ENCODE results near the gene FITM1. TPM values are rescaled to one million over a fixed set of nuclear protein-coding genes. Genes with fewer than 3 reads are reported as not detected.
A peak's percentile ranks its signal among the peaks of the same experiment; 100 is the strongest.

Gene FITM1
- total RNA-seq, 1 experiment from 2014 or later: 0.72 TPM

DNA sequence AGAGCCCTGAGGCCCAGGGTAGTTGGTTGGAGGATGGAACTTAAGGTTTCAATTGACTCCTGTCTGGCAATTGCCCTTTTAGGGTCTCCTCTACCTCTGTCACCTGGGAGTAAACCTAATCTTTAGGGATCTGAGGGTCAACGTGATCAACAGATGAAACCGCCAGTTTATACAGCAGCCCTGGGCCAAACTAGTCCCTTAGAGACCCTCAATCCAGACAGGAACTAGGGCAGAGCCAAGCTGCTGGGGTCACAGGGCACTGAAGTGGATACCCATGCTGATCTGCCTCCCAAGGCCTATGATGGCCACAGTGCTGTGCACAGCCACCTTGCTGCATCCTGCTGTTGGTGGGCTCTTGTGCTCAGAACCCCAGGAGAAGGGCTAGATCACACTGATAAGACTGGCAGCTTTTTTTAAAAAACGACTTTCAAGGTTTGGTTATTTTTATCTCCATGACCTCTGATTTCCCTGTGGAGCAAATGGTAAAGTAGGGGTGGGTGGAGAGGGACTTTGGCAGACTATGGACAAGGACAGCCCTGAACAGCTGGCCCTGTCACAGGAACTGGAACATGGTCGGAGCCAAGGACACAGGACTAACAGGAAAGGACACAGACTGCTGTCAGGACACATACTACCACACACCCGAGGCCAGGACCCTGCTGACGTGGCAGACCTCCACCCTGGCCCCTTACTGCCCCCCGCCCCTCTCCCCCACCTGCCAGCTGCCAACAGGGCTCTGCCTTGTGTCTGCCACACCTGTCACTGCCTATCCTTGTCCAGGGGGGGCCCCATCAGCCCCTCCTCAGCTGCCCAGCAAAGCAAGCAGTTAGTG lies 474 bp downstream of the FITM1 start:
- Histone ChIP-seq H3K56ac (ENCODE audit: insufficient read length, low read depth, low read length) (no peak overlapping the region), H3K79me2 (ENCODE audit: insufficient read depth, low read length) (no peaks in the 10 kb centered on the region), H2AFZ (ENCODE audit: low read length) (no peak overlapping the region), H3K14ac (ENCODE audit: insufficient read depth, low read length) (no peak overlapping the region), H2BK120ac (ENCODE audit: low read depth, low read length, poor library complexity, severe bottlenecking) (no peak overlapping the region), H2BK15ac (ENCODE audit: low read depth, low read length) (no peak overlapping the region), H4K8ac (replicated peaks; ENCODE audit: insufficient read length, low read depth, low read length) (no peak overlapping the region), H3K4me1 (ENCODE audit: insufficient read depth, low read length) (no peaks in the 10 kb centered on the region), H4K20me1 (ENCODE audit: control insufficient read depth, insufficient read depth, insufficient read length) (no peaks in the 10 kb centered on the region), H3K79me1 (ENCODE audit: insufficient read depth, low read depth, low read length, poor library complexity, severe bottlenecking) (no peaks in the 10 kb centered on the region), H3K4me2 (ENCODE audit: insufficient read depth, insufficient read length, low read length) (no peak overlapping the region), H4K91ac (ENCODE audit: insufficient read length, low read depth, low read length) (no peak overlapping the region), H3K23ac (ENCODE audit: insufficient read length, low read depth, low read length) (no peak overlapping the region), H3K4ac (ENCODE audit: low read depth, low read length) (no peak overlapping the region), H2BK20ac (ENCODE audit: low read depth, low read length, poor library complexity, severe bottlenecking) (no peak overlapping the region), H4K5ac (ENCODE audit: insufficient read length, low read depth, low read length) (no peak overlapping the region), H2BK12ac (ENCODE audit: insufficient read length, low read depth, low read length) (no peak overlapping the region), H3K9me3 (ENCODE audit: control insufficient read depth, low read depth, low read length) (no peaks in the 10 kb centered on the region), H3T11ph (ENCODE audit: low read length) (no peak overlapping the region), H2AK5ac (ENCODE audit: insufficient read length, low read length) (no peak overlapping the region), H3K23me2 (ENCODE audit: insufficient read length, low read depth, low read length, poor library complexity, severe bottlenecking) (peaks cover 5% of the 10 kb centered on the region), H3K27ac (ENCODE audit: insufficient read length, low read depth, low read length) (no peak overlapping the region), H3K18ac (ENCODE audit: insufficient read length, low read depth, low read length) (no peak overlapping the region), H2BK5ac (ENCODE audit: insufficient read length, low read length) (no peak overlapping the region), H3K9ac (ENCODE audit: extremely low read depth, insufficient read length, low read length) (no peak overlapping the region), H3K27me3 (ENCODE audit: insufficient read depth, low read length) (no peaks in the 10 kb centered on the region)
- H3K9me3 Mint-ChIP-seq: 0 out of 5 replicates have a peak, but pooled peaks cover 0 to 2% of the 10 kb centered on the region in 2 experiments
- peaks cover 6 to 7% of the 10 kb centered on the region in 2 experiments; a peak in 3 of 4 replicates for H3K4me1 Mint-ChIP-seq
- no peak overlapping the region for H3K4me3 Mint-ChIP-seq
- no peak for DNase-seq
- H3K27ac Mint-ChIP-seq: peak overlapping the region in 2 of 3 experiments; percentile 31 to 48; a peak in 2 of 7 replicates
- TF ChIP-seq, protein P1, sequence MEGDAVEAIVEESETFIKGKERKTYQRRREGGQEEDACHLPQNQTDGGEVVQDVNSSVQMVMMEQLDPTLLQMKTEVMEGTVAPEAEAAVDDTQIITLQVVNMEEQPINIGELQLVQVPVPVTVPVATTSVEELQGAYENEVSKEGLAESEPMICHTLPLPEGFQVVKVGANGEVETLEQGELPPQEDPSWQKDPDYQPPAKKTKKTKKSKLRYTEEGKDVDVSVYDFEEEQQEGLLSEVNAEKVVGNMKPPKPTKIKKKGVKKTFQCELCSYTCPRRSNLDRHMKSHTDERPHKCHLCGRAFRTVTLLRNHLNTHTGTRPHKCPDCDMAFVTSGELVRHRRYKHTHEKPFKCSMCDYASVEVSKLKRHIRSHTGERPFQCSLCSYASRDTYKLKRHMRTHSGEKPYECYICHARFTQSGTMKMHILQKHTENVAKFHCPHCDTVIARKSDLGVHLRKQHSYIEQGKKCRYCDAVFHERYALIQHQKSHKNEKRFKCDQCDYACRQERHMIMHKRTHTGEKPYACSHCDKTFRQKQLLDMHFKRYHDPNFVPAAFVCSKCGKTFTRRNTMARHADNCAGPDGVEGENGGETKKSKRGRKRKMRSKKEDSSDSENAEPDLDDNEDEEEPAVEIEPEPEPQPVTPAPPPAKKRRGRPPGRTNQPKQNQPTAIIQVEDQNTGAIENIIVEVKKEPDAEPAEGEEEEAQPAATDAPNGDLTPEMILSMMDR (conservative IDR thresholded peaks at IDR 0.05): no peak
- no CpG with 5 or more reads among the region's 7 CpGs for WGBS (ENCODE audit: extremely low coverage, insufficient read length, low lambda C conversion rate)
- no peaks in the 10 kb centered on the region; a peak in 1 of 7 replicates for H3K36me3 Mint-ChIP-seq (ENCODE audit: insufficient read depth in 1 of 3, low read depth in 3 of 3)
- H3K27me3 Mint-ChIP-seq (ENCODE audit: low read depth): no peaks in the 10 kb centered on the region

Measured in H9 (cell line).